Measurements from ENCODE around the gene CDKAL1.

GRCh38 chr6:21167790-21168189 is 633.5 kb downstream of the CDKAL1 start:
- TF ChIP-seq, protein P1, sequence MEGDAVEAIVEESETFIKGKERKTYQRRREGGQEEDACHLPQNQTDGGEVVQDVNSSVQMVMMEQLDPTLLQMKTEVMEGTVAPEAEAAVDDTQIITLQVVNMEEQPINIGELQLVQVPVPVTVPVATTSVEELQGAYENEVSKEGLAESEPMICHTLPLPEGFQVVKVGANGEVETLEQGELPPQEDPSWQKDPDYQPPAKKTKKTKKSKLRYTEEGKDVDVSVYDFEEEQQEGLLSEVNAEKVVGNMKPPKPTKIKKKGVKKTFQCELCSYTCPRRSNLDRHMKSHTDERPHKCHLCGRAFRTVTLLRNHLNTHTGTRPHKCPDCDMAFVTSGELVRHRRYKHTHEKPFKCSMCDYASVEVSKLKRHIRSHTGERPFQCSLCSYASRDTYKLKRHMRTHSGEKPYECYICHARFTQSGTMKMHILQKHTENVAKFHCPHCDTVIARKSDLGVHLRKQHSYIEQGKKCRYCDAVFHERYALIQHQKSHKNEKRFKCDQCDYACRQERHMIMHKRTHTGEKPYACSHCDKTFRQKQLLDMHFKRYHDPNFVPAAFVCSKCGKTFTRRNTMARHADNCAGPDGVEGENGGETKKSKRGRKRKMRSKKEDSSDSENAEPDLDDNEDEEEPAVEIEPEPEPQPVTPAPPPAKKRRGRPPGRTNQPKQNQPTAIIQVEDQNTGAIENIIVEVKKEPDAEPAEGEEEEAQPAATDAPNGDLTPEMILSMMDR (IDR thresholded peaks at IDR 0.05) = no peak
- no peak for TF ChIP-seq MAX (IDR thresholded peaks at IDR 0.05)
- TF ChIP-seq, protein P2, sequence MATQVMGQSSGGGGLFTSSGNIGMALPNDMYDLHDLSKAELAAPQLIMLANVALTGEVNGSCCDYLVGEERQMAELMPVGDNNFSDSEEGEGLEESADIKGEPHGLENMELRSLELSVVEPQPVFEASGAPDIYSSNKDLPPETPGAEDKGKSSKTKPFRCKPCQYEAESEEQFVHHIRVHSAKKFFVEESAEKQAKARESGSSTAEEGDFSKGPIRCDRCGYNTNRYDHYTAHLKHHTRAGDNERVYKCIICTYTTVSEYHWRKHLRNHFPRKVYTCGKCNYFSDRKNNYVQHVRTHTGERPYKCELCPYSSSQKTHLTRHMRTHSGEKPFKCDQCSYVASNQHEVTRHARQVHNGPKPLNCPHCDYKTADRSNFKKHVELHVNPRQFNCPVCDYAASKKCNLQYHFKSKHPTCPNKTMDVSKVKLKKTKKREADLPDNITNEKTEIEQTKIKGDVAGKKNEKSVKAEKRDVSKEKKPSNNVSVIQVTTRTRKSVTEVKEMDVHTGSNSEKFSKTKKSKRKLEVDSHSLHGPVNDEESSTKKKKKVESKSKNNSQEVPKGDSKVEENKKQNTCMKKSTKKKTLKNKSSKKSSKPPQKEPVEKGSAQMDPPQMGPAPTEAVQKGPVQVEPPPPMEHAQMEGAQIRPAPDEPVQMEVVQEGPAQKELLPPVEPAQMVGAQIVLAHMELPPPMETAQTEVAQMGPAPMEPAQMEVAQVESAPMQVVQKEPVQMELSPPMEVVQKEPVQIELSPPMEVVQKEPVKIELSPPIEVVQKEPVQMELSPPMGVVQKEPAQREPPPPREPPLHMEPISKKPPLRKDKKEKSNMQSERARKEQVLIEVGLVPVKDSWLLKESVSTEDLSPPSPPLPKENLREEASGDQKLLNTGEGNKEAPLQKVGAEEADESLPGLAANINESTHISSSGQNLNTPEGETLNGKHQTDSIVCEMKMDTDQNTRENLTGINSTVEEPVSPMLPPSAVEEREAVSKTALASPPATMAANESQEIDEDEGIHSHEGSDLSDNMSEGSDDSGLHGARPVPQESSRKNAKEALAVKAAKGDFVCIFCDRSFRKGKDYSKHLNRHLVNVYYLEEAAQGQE (IDR thresholded peaks at IDR 0.05) = no peak
- TF ChIP-seq SMC3 (IDR thresholded peaks at IDR 0.05) = no peak
- no peak for TF ChIP-seq HOXA7 (CRISPR knock-in tag; IDR thresholded peaks at IDR 0.05)
